Measurements from ENCODE around the gene GABBR1.

DNA sequence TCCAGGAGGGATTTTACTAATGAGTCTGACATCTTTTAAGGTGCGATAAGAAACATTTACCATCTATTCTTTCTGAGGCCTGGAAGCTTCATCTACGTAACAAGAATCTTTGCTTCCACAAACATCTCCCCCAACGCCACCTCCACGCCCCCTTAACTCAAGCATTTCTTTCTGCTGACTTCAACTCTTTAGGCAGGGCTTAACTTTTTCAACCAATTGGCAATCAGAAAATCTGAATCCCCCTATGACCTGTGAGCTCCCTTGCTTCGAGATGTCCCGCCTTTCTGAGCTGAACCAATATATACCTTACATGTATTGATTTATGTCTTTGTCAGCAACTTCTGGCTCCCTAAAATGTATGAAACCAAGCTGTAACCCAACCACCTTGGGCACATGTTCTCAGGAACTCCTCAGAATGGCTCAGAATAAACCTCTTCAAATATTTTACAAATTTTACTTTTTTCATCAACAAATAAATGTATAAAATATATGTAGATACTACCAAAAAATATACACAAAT lies 36.5 kb downstream of the GABBR1 start:
- TF ChIP-seq NFIC (IDR thresholded peaks at IDR 0.05; ENCODE audit: borderline replicate concordance), result no peak
- no peak for TF ChIP-seq TCF12 (IDR thresholded peaks at IDR 0.05)
- TF ChIP-seq TAF1 (IDR thresholded peaks at IDR 0.05; ENCODE audit: borderline replicate concordance, low read depth, low read length), result no peak
- no peak for TF ChIP-seq GABPA (IDR thresholded peaks at IDR 0.05; ENCODE audit: low read depth)
- no peak for TF ChIP-seq JUND (IDR thresholded peaks at IDR 0.05)
- no peak for TF ChIP-seq ELF1 (IDR thresholded peaks at IDR 0.05)
- TF ChIP-seq FOSL2 (IDR thresholded peaks at IDR 0.05; ENCODE audit: borderline replicate concordance, low read depth), result no peak
- no peak for TF ChIP-seq CTCF (IDR thresholded peaks at IDR 0.05)
- no peak for TF ChIP-seq MAX (IDR thresholded peaks at IDR 0.05; ENCODE audit: low read depth)
- no peak for TF ChIP-seq YY1 (IDR thresholded peaks at IDR 0.05; ENCODE audit: low read depth)
